ENCODE measurements around the gene DIP2C.

DNA sequence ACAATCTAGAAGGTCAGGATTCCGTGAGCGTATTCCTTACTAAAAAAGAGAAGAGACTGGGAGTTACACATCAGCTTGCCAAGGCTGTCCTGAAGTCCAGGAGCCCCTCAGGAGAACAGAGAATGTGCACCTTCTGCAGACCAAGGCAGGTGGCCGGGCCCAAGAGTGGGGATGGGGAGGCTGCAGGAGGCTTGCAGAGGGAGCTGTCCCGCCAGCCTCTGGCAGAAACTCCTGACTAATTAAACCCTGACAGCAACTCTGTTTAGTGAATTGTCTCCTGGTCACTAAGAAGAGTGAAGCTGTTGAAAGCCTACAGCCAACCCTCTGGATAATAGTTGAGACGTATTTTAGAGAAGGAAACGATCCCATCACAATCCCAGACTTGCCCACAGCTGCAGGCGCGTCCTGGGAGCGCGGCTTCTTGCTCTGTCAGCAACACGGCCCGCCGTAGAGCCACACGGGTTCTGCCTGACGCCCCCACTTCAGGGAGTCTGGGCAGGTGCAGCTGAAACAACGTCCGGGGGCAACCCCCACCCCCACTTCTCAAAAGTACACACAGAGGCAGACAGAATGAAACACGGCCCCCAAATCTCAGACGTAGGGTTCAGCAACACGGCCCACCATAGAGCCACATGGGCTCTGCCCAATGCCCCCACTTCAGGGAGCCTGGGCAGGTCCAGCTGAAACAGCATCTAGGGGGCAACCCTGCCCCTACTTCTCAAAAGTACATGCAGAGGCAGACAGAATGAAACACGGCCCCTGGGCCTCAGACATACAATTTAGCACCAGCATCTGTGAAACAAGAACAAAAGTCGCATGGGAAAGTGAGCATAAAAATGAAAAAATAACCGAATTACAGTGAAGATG is 45.2 kb downstream of the DIP2C start:
- TF ChIP-seq, protein P1, sequence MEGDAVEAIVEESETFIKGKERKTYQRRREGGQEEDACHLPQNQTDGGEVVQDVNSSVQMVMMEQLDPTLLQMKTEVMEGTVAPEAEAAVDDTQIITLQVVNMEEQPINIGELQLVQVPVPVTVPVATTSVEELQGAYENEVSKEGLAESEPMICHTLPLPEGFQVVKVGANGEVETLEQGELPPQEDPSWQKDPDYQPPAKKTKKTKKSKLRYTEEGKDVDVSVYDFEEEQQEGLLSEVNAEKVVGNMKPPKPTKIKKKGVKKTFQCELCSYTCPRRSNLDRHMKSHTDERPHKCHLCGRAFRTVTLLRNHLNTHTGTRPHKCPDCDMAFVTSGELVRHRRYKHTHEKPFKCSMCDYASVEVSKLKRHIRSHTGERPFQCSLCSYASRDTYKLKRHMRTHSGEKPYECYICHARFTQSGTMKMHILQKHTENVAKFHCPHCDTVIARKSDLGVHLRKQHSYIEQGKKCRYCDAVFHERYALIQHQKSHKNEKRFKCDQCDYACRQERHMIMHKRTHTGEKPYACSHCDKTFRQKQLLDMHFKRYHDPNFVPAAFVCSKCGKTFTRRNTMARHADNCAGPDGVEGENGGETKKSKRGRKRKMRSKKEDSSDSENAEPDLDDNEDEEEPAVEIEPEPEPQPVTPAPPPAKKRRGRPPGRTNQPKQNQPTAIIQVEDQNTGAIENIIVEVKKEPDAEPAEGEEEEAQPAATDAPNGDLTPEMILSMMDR (IDR thresholded peaks at IDR 0.05): no peak
- TF ChIP-seq POLR2A (IDR thresholded peaks at IDR 0.05): no peak
